ENCODE data around the gene ZKSCAN2.

Gene ZKSCAN2

DNA sequence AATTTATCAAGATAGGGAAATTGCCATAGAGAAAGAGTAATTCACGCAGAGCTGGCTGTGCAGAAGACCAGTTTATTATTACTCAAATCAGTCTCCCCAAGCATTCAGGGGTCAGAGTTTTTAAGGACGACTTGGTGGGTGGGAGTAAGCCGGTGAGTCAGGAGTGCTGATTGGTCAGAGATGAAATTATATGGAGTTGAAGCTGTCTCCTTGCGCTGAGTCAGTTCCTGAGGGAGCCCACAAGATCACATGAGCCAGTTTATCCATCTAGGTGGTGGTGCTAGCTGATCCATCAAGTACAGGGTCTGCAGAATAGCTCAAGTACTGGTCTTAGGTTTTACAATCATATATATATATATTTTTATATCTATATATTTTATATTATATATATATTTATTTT, 46.9 kb downstream of the ZKSCAN2 start:
- Histone ChIP-seq H3K4me3 (ENCODE audit: low read depth, low read length) (no peak overlapping the region), H3K9me3 (no peaks in the 10 kb centered on the region), H3K27me3 (no peaks in the 10 kb centered on the region), H3K36me3 (no peaks in the 10 kb centered on the region), H3K4me1 (no peaks in the 10 kb centered on the region)
- no peak for TF ChIP-seq CTCF (IDR thresholded peaks at IDR 0.05; ENCODE audit: low read depth, low read length)
- DNase-seq = no peak

DNA sequence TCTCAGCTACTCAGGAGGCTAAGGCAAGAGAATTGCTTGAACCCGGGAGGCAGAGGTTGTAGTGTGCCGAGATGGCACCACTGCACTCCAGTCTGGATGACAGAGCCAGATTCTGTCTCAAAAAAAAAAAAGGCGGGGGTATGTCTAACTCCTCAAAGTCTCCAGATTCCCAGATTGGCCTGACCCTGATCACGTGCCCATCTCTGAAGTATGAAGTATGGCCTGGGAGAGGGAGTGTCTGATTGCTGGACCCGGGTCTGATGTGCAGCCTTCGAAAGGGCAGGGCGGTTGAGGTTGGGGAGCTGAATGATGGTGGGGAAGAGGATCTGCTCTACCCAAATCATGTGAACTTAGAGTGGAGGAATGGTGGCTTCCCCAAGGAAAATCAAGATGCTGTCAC, 58.2 kb downstream of the ZKSCAN2 start:
- H3K27me3 ChIP-seq = no peaks in the 10 kb centered on the region
- no peaks in the 10 kb centered on the region for H3K4me1 ChIP-seq
- H3K36me3 ChIP-seq = no peaks in the 10 kb centered on the region
- TF ChIP-seq CTCF (IDR thresholded peaks at IDR 0.05; ENCODE audit: low read depth, low read length) = no peak
- no peak overlapping the region for H3K4me3 ChIP-seq (ENCODE audit: low read depth, low read length)
- H3K9me3 ChIP-seq = no peaks in the 10 kb centered on the region
- DNase-seq = no peak

- no peaks in the 10 kb centered on the region for H3K27me3 ChIP-seq
- no peak for DNase-seq
- TF ChIP-seq CTCF (IDR thresholded peaks at IDR 0.05; ENCODE audit: low read depth, low read length) = no peak
- H3K36me3 ChIP-seq = no peaks in the 10 kb centered on the region
- no peaks in the 10 kb centered on the region for H3K4me1 ChIP-seq
- H3K9me3 ChIP-seq = no peaks in the 10 kb centered on the region
- no peak overlapping the region for H3K4me3 ChIP-seq (ENCODE audit: low read depth, low read length)
Observed at GRCh38 chr16:25198021-25198420, 59.6 kb downstream of the ZKSCAN2 start.

GRCh38 chr16:25194273-25194878, 63.3 kb downstream of the ZKSCAN2 start:
- H3K4me3 ChIP-seq (ENCODE audit: low read depth, low read length) = no peak overlapping the region
- H3K36me3 ChIP-seq = no peaks in the 10 kb centered on the region
- TF ChIP-seq CTCF (IDR thresholded peaks at IDR 0.05; ENCODE audit: low read depth, low read length) = no peak
- H3K9me3 ChIP-seq = no peaks in the 10 kb centered on the region
- no peaks in the 10 kb centered on the region for H3K27me3 ChIP-seq
- no peaks in the 10 kb centered on the region for H3K4me1 ChIP-seq
- DNase-seq = no peak

GRCh38 chr16:25192096-25192495, 65.5 kb downstream of the ZKSCAN2 start:
- Histone ChIP-seq H3K27me3 (no peaks in the 10 kb centered on the region), H3K36me3 (no peaks in the 10 kb centered on the region), H3K4me1 (no peaks in the 10 kb centered on the region), H3K9me3 (no peaks in the 10 kb centered on the region), H3K4me3 (ENCODE audit: low read depth, low read length) (no peak overlapping the region)
- no peak for TF ChIP-seq CTCF (IDR thresholded peaks at IDR 0.05; ENCODE audit: low read depth, low read length)
- DNase-seq = no peak

- no peaks in the 10 kb centered on the region for H3K36me3 ChIP-seq
- no peak for DNase-seq
- H3K9me3 ChIP-seq = no peaks in the 10 kb centered on the region
- no peak overlapping the region for H3K4me3 ChIP-seq (ENCODE audit: low read depth, low read length)
- no peaks in the 10 kb centered on the region for H3K27me3 ChIP-seq
- H3K4me1 ChIP-seq = no peaks in the 10 kb centered on the region
- no peak for TF ChIP-seq CTCF (IDR thresholded peaks at IDR 0.05; ENCODE audit: low read depth, low read length)
Observed at GRCh38 chr16:25189305-25189704, 68.3 kb downstream of the ZKSCAN2 start.

All from BE2C (cell line).